ENCODE results near the gene SYT11. TPM values are rescaled to one million over a fixed set of nuclear protein-coding genes. Genes with fewer than 3 reads are reported as not detected.

Gene SYT11
- total and polyA plus RNA-seq, 10 of the 15 experiments (the other 5 are each of a cell fraction or from before 2014, with no cell fraction given) = 7.7 to 21.2 (median 13.5) TPM

GRCh38 chr1:155867766-155868165, 8.4 kb downstream of the SYT11 start (continued):
- TF ChIP-seq E2F4 (IDR thresholded peaks at IDR 0.05; ENCODE audit: low read depth, low read length) = no peak
- TF ChIP-seq SREBF1 (IDR thresholded peaks at IDR 0.05; ENCODE audit: low read length) = no peak
- no peak for TF ChIP-seq NRF1 (conservative IDR thresholded peaks at IDR 0.05; ENCODE audit: low read depth, low read length)
- no peak for TF ChIP-seq STAT3 (IDR thresholded peaks at IDR 0.05; ENCODE audit: low read depth, low read length)
- no peak for TF ChIP-seq TCF12 (IDR thresholded peaks at IDR 0.05; ENCODE audit: low read depth, low read length)
- TF ChIP-seq POLR2AphosphoS5 (IDR thresholded peaks at IDR 0.05; ENCODE audit: low read length) = no peak
- no peak for TF ChIP-seq FOXK2 (IDR thresholded peaks at IDR 0.05)
- no peak for TF ChIP-seq SUPT20H (IDR thresholded peaks at IDR 0.05; ENCODE audit: borderline replicate concordance, control insufficient read depth, low read depth, low read length)
- no peak for TF ChIP-seq POU2F2 (IDR thresholded peaks at IDR 0.05; ENCODE audit: borderline replicate concordance, low read depth, low read length)
- no peak for TF ChIP-seq E2F8 (IDR thresholded peaks at IDR 0.05; ENCODE audit: low read depth, partially characterized antibody)

Data from GM12878 (cell line).